WTC11 (cell line): ENCODE data around the gene SAMD4A.

Source experiments
- ATF2 ChIP-seq: sonication (generic); formaldehyde crosslinking; IDR thresholded peaks from 2 replicates; pipeline ENCODE4 v1.8.1; 2022; ENCODE audit warnings: low read depth, missing genetic modification reagents, borderline replicate concordance
- CBFB ChIP-seq: sonication (generic); formaldehyde crosslinking; IDR thresholded peaks from 2 replicates; pipeline ENCODE4 v1.8.1; 2022; ENCODE audit warnings: mild to moderate bottlenecking, low read depth, missing genetic modification reagents
- CTCF ChIP-seq: fragments of 200-600 bp; IDR thresholded peaks from 2 replicates; pipeline ENCODE4 v1.8.0; 2022; ENCODE audit warnings: antibody characterized with exemption
- IRF2 ChIP-seq: sonication (generic); formaldehyde crosslinking; IDR thresholded peaks from 2 replicates; pipeline ENCODE4 v1.8.0; 2022; ENCODE audit warnings: low read depth, missing genetic modification reagents, borderline replicate concordance
- NR3C1 ChIP-seq: sonication (generic); formaldehyde crosslinking; conservative IDR thresholded peaks from 2 replicates; pipeline ENCODE4 v1.8.1; 2023; ENCODE audit warnings: low read depth, mild to moderate bottlenecking, missing genetic modification reagents
- PREB ChIP-seq: sonication (generic); formaldehyde crosslinking; IDR thresholded peaks from 2 replicates; pipeline ENCODE4 v1.8.1; 2022; ENCODE audit warnings: mild to moderate bottlenecking, missing genetic modification reagents, moderate library complexity, borderline replicate concordance
- RORB ChIP-seq: fragments of 250-450 bp; sonication (Bioruptor Pico); IDR thresholded peaks from 2 replicates; pipeline ENCODE4 v1.9.0; 2021; ENCODE audit warnings: mild to moderate bottlenecking
- SOX15 ChIP-seq: fragments of 250-450 bp; sonication (Bioruptor Pico); IDR thresholded peaks from 2 replicates; pipeline ENCODE4 v1.9.0; 2021; ENCODE audit warnings: mild to moderate bottlenecking
- USF1 ChIP-seq: sonication (generic); formaldehyde crosslinking; IDR thresholded peaks from 2 replicates; pipeline ENCODE4 v1.8.0; 2022; ENCODE audit warnings: mild to moderate bottlenecking, missing genetic modification reagents
- ZNF121 ChIP-seq: sonication (generic); formaldehyde crosslinking; IDR thresholded peaks from 2 replicates; pipeline ENCODE4 v1.8.0; 2023; ENCODE audit warnings: missing genetic modification reagents
- ZNF512 ChIP-seq: sonication (generic); formaldehyde crosslinking; IDR thresholded peaks from 2 replicates; pipeline ENCODE4 v1.8.1; 2022; ENCODE audit warnings: missing genetic modification reagents, borderline replicate concordance

GRCh38 chr14:54763761-54764160 lies 196.8 kb downstream of the SAMD4A start:
- TF ChIP-seq CTCF (no peak), RORB (CRISPR knock-in tag) (no peak), PREB (CRISPR knock-in tag) (no peak), SOX15 (CRISPR knock-in tag) (no peak), ZNF512 (CRISPR knock-in tag) (no peak), CBFB (no peak), ZNF121 (CRISPR knock-in tag) (no peak), ATF2 (CRISPR knock-in tag) (no peak), USF1 (CRISPR knock-in tag) (no peak), NR3C1 (CRISPR knock-in tag) (no peak), IRF2 (no peak)
